K562 (cell line): ENCODE measurements around the gene ADAM30. TPM values are rescaled to one million over a fixed set of nuclear protein-coding genes. Genes with fewer than 3 reads are reported as not detected.

ENCODE experiments used
- ATAC-seq: fragments of 200-7000 bp; cut with Tn5 transposase; 3 replicates; pipeline ENCODE4 v1.9.1; 2020; ENCODE audit warnings: moderate library complexity
- BruUV-seq: library from RNA; stranded (reverse); fragments of 400-500 nt; replicated peaks from 2 replicates; lab custom pipeline; 2021; lab: Mats Ljungman, UMichigan
- CTCF ChIA-PET: fragments of 300-600 bp; formaldehyde crosslinking; extraction: SDS; loops from one replicate; lab custom pipeline; 2021; ENCODE audit warnings: low intra/inter-chr PET ratio; lab: Yijun Ruan, JAX
- POLR2A ChIA-PET: fragments of 300-600, 350-650 bp; sonication (Branson Sonifier 250); formaldehyde crosslinking; extraction: SDS; loops from one replicate; lab custom pipeline; 2021; ENCODE audit warnings: antibody characterized with exemption, inconsistent platforms; lab: Yijun Ruan, JAX
- DNase-seq, 4 experiments: peaks; one replicate each; pipeline versions ENCODE4 v3.0.0 to v3.0.0-alpha.2; 2011 to 2018; ENCODE audit warnings: low spot score in 3 of 4, mixed read lengths in 3 of 4; ENCODE audit errors: extremely low read depth in 1 of 4
- FAIRE-seq: peaks from 2 replicates; lab custom pipeline; 2011; peaks lifted over from hg19 to GRCh38; lab: Jason Lieb, UNC
- H2AFZ ChIP-seq: 2 replicates; pipeline ENCODE4 v1.6.0; 2011; ENCODE audit warnings: low read depth, low read length, control low read depth, inconsistent platforms
- H3K27ac ChIP-seq: fragments of 200-600 bp; 3 replicates; pipeline ENCODE4 v1.8.0; 2011; ENCODE audit warnings: low read depth, mild to moderate bottlenecking, control low read depth, inconsistent platforms, low read length, moderate library complexity, mixed read lengths; ENCODE audit errors: extremely low read depth
- H3K27me3 ChIP-seq, 2 experiments: fragments of 300-600 bp in 1 of 2; 2 replicates in 1 of 2; 3 replicates in 1 of 2; pipeline versions ENCODE4 v1.6.0 to v1.8.0; 2011; ENCODE audit warnings: inconsistent platforms in 2 of 2, low read length in 2 of 2, mild to moderate bottlenecking in 1 of 2, mixed read lengths in 1 of 2, moderate library complexity in 1 of 2; ENCODE audit not compliant: control insufficient read depth in 2 of 2, insufficient read depth in 2 of 2
- H3K36me3 ChIP-seq: fragments of 300-600 bp; 3 replicates; pipeline ENCODE4 v1.8.0; 2011; ENCODE audit warnings: mild to moderate bottlenecking, low read length, inconsistent platforms; ENCODE audit not compliant: control insufficient read depth, insufficient read depth
- H3K4me1 ChIP-seq, 2 experiments: fragments of 200-600 bp in 1 of 2; replicated peaks in 1 of 2; 2 replicates in 1 of 2; 3 replicates in 1 of 2; pipeline versions ENCODE4 v1.5.1 to v1.8.0; 2011; ENCODE audit warnings: inconsistent platforms in 2 of 2, low read length in 2 of 2, mild to moderate bottlenecking in 1 of 2, mixed read lengths in 1 of 2, moderate library complexity in 1 of 2; ENCODE audit not compliant: control insufficient read depth in 2 of 2, insufficient read depth in 2 of 2
- H3K4me2 ChIP-seq: 2 replicates; pipeline ENCODE4 v1.6.1; 2011; ENCODE audit warnings: low read length, control low read depth, inconsistent platforms, mixed read lengths; ENCODE audit not compliant: insufficient read depth
- H3K4me3 ChIP-seq: fragments of 200-600 bp; sonication (generic), shearing (Covaris generic); 2 replicates; pipeline ENCODE4 v1.5.1; 2016; ENCODE audit warnings: control low read depth, inconsistent platforms
- H3K79me2 ChIP-seq: fragments of 200-600 bp; 3 replicates; pipeline ENCODE4 v1.8.0; 2011; ENCODE audit warnings: low read length, inconsistent platforms; ENCODE audit not compliant: control insufficient read depth, insufficient read depth
- H3K9ac ChIP-seq, 2 experiments: 2 replicates each; pipeline versions ENCODE4 v1.6.0 to v1.6.1; 2011; ENCODE audit warnings: low read depth in 2 of 2, low read length in 2 of 2, control low read depth in 1 of 2, inconsistent platforms in 1 of 2, mild to moderate bottlenecking in 1 of 2, mixed read lengths in 1 of 2; ENCODE audit not compliant: insufficient read depth in 1 of 2
- H3K9me1 ChIP-seq: one replicate; pipeline ENCODE4 v1.6.0; 2011; ENCODE audit warnings: inconsistent platforms, mild to moderate bottlenecking, low read length, moderate library complexity; ENCODE audit not compliant: control insufficient read depth, insufficient read depth
- H3K9me3 ChIP-seq: replicated peaks from 2 replicates; pipeline ENCODE4 v1.5.1; 2011; ENCODE audit warnings: low read depth, low read length, inconsistent platforms; ENCODE audit not compliant: control insufficient read depth, insufficient read depth
- H4K20me1 ChIP-seq: replicated peaks from 2 replicates; pipeline ENCODE4 v1.6.1; 2011; ENCODE audit warnings: low read length, inconsistent platforms, mixed read lengths; ENCODE audit not compliant: control insufficient read depth, insufficient read depth
- BACH1 ChIP-seq: fragments of 200-800 bp; sonication (Bioruptor generic); IDR thresholded peaks from 2 replicates; pipeline ENCODE4 v1.6.1; 2016; ENCODE audit warnings: missing genetic modification characterization, missing compliant biosample characterization
- FOXJ2 ChIP-seq: fragments of 200-800 bp; sonication (Bioruptor generic); IDR thresholded peaks from 2 replicates; pipeline ENCODE4 v1.6.1; 2016; ENCODE audit warnings: missing genetic modification characterization, missing compliant biosample characterization
- HLTF ChIP-seq: fragments of 450-650 bp; IDR thresholded peaks from 2 replicates; pipeline ENCODE4 v1.6.1; 2016
- KDM2B ChIP-seq: fragments of 250-450 bp; sonication (Bioruptor Pico); IDR thresholded peaks from 2 replicates; pipeline ENCODE4 v1.8.0; 2021; ENCODE audit warnings: mild to moderate bottlenecking, moderate library complexity
- NONO ChIP-seq, 2 experiments: fragments of 200-400 bp in 1 of 2; fragments of 450-650 bp in 1 of 2; formaldehyde crosslinking in 1 of 2; IDR thresholded peaks; 2 replicates each; pipeline ENCODE4 v1.6.1; 2017; ENCODE audit warnings: low read depth in 2 of 2, mild to moderate bottlenecking in 2 of 2, moderate library complexity in 2 of 2, low read length in 1 of 2
- POLR2G ChIP-seq: fragments of 200-400 bp; formaldehyde crosslinking; IDR thresholded peaks from 2 replicates; pipeline ENCODE4 v1.6.1; 2017; ENCODE audit warnings: low read depth, mild to moderate bottlenecking, antibody characterized with exemption, low read length, moderate library complexity
- RBM17 ChIP-seq: fragments of 200-400 bp; formaldehyde crosslinking; IDR thresholded peaks from 2 replicates; pipeline ENCODE4 v1.6.1; 2017; ENCODE audit warnings: low read depth, mild to moderate bottlenecking, low read length, borderline replicate concordance
- SETDB1 ChIP-seq: IDR thresholded peaks from one replicate; pipeline ENCODE4 v1.6.1; 2012; ENCODE audit warnings: low read length, control low read depth, inconsistent platforms
- SOX6 ChIP-seq: fragments of 450-650 bp; IDR thresholded peaks from 2 replicates; pipeline ENCODE4 v1.6.1; 2014; ENCODE audit warnings: mild to moderate bottlenecking
- TCF3 ChIP-seq: sonication (generic); formaldehyde crosslinking; IDR thresholded peaks from 2 replicates; pipeline ENCODE4 v1.4.0; 2020; ENCODE audit warnings: mild to moderate bottlenecking, missing genetic modification reagents
- ZFP36 ChIP-seq: fragments of 150-350 bp; IDR thresholded peaks from 2 replicates; pipeline ENCODE4 v1.6.1; 2018; ENCODE audit warnings: low read length, low read depth; ENCODE audit not compliant: partially characterized antibody
- ZNF197 ChIP-seq: fragments of 200-800 bp; sonication (Bioruptor generic); IDR thresholded peaks from 2 replicates; pipeline ENCODE4 v1.6.1; 2016; ENCODE audit warnings: low read depth, missing genetic modification characterization, missing compliant biosample characterization
- WGBS: fragments of 100-300 bp; shearing (Covaris generic); methylation state at CpG from one replicate; pipeline ENCODE4 v1.1.6; 2016; ENCODE audit warnings: low coverage, mixed read lengths; ENCODE audit not compliant: insufficient coverage; ENCODE audit errors: missing lambda C conversion rate; 5-methylcytosine and 5-hydroxymethylcytosine counted together
- in situ Hi-C: fragments of 300-500 bp; cut with MboI; formaldehyde crosslinking; loops from 4 replicates; pipeline ENCODE4 v1.15.0; 2018; ENCODE audit warnings: inconsistent platforms, mixed read lengths
- intact Hi-C: fragments of 100-400 bp; cut with micrococcal nuclease; formaldehyde crosslinking; loops from 2 replicates; pipeline ENCODE4 v1.14.2; 2022
- polyA plus RNA-seq, 8 experiments: library from polyadenylated mRNA; depleted of rRNA in 4 of 8; stranded (reverse) in 5 of 8; unstranded in 3 of 8; fragments of >200 nt; fragmentation: Nextera tagmentation in 2 of 8; fragmentation: Illumina TruSeq in 1 of 8; extraction: Ambion mirVana in 2 of 8; extraction: Trizol in 1 of 8; gene quantifications; 2 replicates each; pipeline versions ENCODE4 v1.2.1 to v1.2.3, GENCODE V29; 2011 to 2014; ENCODE audit warnings: inconsistent platforms in 1 of 8, missing spikeins in 1 of 8
- total RNA-seq, 7 experiments: library from RNA; depleted of rRNA in 6 of 7; stranded (reverse); fragments of >200 nt in 6 of 7; fragmentation: Illumina TruSeq in 2 of 7; extraction: Trizol in 2 of 7; gene quantifications; 2 replicates each; pipeline versions ENCODE4 v1.2.1 to v1.2.3, GENCODE V29; 2011 to 2021; ENCODE audit warnings: low replicate concordance in 1 of 7
- TF ChIP-seq, protein P1 (sequence below): sonication (generic); formaldehyde crosslinking; IDR thresholded peaks from 2 replicates; pipeline ENCODE4 v1.8.1; 2023; ENCODE audit warnings: mild to moderate bottlenecking, missing genetic modification reagents
- TF ChIP-seq, protein P2 (sequence below): sonication (generic); formaldehyde crosslinking; IDR thresholded peaks from 2 replicates; pipeline ENCODE4 v1.8.1; 2022; ENCODE audit warnings: missing genetic modification reagents
- TF ChIP-seq, protein P3 (sequence below): fragments of 250-450 bp; sonication (Bioruptor Pico); IDR thresholded peaks from 2 replicates; pipeline ENCODE4 v1.4.0; 2020; ENCODE audit warnings: mild to moderate bottlenecking, moderate library complexity, borderline replicate concordance
- TF ChIP-seq, protein P4 (sequence below): fragments of 450-650 bp; IDR thresholded peaks from 2 replicates; pipeline ENCODE4 v1.6.1; 2016; ENCODE audit warnings: low read depth, mild to moderate bottlenecking, moderate library complexity

The ADAM30 gene
- total and polyA plus RNA-seq, 9 of the 15 experiments (the other 6 are each of a cell fraction or from before 2014, with no cell fraction given): not detected

DNA sequence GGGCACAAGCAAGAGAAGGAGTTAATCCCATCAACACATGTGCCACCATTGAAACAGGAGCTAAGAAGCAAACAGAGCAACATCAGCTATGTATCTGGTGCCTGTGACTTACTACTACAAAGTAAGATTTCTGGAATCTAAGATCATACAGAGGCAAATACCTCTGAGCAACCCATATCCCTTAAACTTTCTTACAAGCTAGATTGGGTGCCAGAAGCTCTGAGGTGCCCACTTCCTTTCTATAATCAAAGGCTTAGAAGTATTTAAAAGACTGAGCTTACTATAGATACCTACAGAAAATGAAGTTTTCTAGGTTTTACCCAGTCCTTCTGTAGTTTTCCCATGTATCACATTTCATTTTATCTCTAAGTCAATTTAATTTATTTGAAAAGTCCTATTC is 44.4 kb upstream of the ADAM30 start (continued):
- no peak for TF ChIP-seq FOXJ2

DNA sequence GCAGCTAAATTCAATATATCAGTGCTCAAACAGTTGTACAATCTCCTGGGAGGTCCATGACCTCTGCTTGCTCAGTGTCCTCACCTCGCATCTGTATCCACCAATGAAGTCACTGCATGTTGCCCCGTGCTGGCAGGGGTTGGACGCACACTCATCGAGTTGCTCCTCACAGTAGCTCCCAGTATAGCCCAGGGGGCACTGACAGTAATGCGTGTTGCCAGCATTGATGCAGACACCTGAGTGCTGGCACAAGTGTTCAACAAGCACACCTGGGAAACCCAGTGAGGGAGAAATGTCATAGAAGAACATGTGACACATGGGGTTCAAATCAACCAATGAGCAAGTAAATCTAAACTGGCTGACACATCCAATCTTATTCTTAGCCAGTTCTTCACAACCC is 40.9 kb upstream of the ADAM30 start:
- Histone ChIP-seq H3K27me3 (peaks cover 2 to 10% of the 10 kb centered on the region in 2 experiments; a peak in 1 of 5 replicates), H4K20me1 (no peaks in the 10 kb centered on the region), H3K4me2 (no peak overlapping the region), H3K9me3 (0 out of 2 replicates have a peak, but pooled peaks cover 2% of the 10 kb centered on the region), H3K9me1 (no peaks in the 10 kb centered on the region), H3K79me2 (no peaks in the 10 kb centered on the region), H3K4me3 (no peak overlapping the region), H3K4me1 (no peaks in the 10 kb centered on the region), H2AFZ (no peak overlapping the region), H3K36me3 (no peaks in the 10 kb centered on the region), H3K9ac (no peak overlapping the region), H3K27ac (no peak overlapping the region)
- no TSS peak for BruUV-seq
- FAIRE-seq: no peak
- ATAC-seq: no peak
- ChIA-PET CTCF (no interaction called here), POLR2A (interaction anchor here (1.3 kb wide), 1 partner anchor 12 kb away, joined by 5 read pairs; no protein-coding TSS in a partner anchor)
- no peak for DNase-seq
- 0% methylated on average over 5 of the region's 5 CpGs for WGBS
- in situ Hi-C loops (no loop called here), intact Hi-C loops (no loop called here)
- no peak for TF ChIP-seq BACH1
- TF ChIP-seq POLR2G: no peak
- TF ChIP-seq RBM17: no peak
- TF ChIP-seq ZNF197 (CRISPR knock-in tag): no peak
- TF ChIP-seq, protein P1, sequence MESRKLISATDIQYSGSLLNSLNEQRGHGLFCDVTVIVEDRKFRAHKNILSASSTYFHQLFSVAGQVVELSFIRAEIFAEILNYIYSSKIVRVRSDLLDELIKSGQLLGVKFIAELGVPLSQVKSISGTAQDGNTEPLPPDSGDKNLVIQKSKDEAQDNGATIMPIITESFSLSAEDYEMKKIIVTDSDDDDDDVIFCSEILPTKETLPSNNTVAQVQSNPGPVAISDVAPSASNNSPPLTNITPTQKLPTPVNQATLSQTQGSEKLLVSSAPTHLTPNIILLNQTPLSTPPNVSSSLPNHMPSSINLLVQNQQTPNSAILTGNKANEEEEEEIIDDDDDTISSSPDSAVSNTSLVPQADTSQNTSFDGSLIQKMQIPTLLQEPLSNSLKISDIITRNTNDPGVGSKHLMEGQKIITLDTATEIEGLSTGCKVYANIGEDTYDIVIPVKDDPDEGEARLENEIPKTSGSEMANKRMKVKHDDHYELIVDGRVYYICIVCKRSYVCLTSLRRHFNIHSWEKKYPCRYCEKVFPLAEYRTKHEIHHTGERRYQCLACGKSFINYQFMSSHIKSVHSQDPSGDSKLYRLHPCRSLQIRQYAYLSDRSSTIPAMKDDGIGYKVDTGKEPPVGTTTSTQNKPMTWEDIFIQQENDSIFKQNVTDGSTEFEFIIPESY: no peak
- no peak for TF ChIP-seq KDM2B
- no peak for TF ChIP-seq SOX6
- no peak for TF ChIP-seq ZFP36
- no peak for TF ChIP-seq SETDB1
- no peak for TF ChIP-seq HLTF
- TF ChIP-seq, protein P2, sequence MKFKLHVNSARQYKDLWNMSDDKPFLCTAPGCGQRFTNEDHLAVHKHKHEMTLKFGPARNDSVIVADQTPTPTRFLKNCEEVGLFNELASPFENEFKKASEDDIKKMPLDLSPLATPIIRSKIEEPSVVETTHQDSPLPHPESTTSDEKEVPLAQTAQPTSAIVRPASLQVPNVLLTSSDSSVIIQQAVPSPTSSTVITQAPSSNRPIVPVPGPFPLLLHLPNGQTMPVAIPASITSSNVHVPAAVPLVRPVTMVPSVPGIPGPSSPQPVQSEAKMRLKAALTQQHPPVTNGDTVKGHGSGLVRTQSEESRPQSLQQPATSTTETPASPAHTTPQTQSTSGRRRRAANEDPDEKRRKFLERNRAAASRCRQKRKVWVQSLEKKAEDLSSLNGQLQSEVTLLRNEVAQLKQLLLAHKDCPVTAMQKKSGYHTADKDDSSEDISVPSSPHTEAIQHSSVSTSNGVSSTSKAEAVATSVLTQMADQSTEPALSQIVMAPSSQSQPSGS (CRISPR knock-in tag): no peak
- TF ChIP-seq, protein P3, sequence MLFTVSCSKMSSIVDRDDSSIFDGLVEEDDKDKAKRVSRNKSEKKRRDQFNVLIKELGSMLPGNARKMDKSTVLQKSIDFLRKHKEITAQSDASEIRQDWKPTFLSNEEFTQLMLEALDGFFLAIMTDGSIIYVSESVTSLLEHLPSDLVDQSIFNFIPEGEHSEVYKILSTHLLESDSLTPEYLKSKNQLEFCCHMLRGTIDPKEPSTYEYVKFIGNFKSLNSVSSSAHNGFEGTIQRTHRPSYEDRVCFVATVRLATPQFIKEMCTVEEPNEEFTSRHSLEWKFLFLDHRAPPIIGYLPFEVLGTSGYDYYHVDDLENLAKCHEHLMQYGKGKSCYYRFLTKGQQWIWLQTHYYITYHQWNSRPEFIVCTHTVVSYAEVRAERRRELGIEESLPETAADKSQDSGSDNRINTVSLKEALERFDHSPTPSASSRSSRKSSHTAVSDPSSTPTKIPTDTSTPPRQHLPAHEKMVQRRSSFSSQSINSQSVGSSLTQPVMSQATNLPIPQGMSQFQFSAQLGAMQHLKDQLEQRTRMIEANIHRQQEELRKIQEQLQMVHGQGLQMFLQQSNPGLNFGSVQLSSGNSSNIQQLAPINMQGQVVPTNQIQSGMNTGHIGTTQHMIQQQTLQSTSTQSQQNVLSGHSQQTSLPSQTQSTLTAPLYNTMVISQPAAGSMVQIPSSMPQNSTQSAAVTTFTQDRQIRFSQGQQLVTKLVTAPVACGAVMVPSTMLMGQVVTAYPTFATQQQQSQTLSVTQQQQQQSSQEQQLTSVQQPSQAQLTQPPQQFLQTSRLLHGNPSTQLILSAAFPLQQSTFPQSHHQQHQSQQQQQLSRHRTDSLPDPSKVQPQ: no peak
- TF ChIP-seq, protein P4, sequence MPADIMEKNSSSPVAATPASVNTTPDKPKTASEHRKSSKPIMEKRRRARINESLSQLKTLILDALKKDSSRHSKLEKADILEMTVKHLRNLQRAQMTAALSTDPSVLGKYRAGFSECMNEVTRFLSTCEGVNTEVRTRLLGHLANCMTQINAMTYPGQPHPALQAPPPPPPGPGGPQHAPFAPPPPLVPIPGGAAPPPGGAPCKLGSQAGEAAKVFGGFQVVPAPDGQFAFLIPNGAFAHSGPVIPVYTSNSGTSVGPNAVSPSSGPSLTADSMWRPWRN: no peak
- no peak for TF ChIP-seq NONO (IDR thresholded peaks at IDR 0.05; ENCODE audit: low read depth in 2 of 2, low read length in 1 of 2)
- no peak for TF ChIP-seq TCF3 (CRISPR knock-in tag)
